H1 (cell line): ENCODE data around the gene SLITRK3. TPM values are rescaled to one million over a fixed set of nuclear protein-coding genes. Genes with fewer than 3 reads are reported as not detected.

Experiments
- CTCF ChIA-PET: fragments of 300-600 bp; sonication (Branson Sonifier 250); formaldehyde crosslinking; loops from one replicate; lab custom pipeline; 2021; ENCODE audit not compliant: partially characterized antibody; lab: Charles Lee
- POLR2A ChIA-PET: fragments of 300-600 bp; sonication (Branson Sonifier 250); formaldehyde crosslinking; loops from one replicate; lab custom pipeline; 2021; ENCODE audit warnings: inconsistent platforms; ENCODE audit not compliant: partially characterized antibody; lab: Charles Lee
- DNase-seq, 2 experiments: peaks; one replicate each; pipeline versions ENCODE4 v3.0.0 to v3.0.0-alpha.2; 2010 to 2022; ENCODE audit warnings: low spot score in 2 of 2, low read depth in 1 of 2, mixed read lengths in 1 of 2
- FAIRE-seq: peaks from 2 replicates; lab custom pipeline; 2011; peaks lifted over from hg19 to GRCh38; lab: Jason Lieb, UNC
- H2AFZ ChIP-seq: 2 replicates; pipeline ENCODE4 v1.8.1; 2012; ENCODE audit warnings: low read length, inconsistent platforms
- H2AK5ac ChIP-seq: 2 replicates; pipeline ENCODE4 v1.6.1; 2013; ENCODE audit warnings: low read depth, low read length
- H2BK120ac ChIP-seq: replicated peaks from 2 replicates; pipeline ENCODE3; 2013; ENCODE audit warnings: low read depth, low read length, inconsistent platforms
- H2BK12ac ChIP-seq: 2 replicates; pipeline ENCODE4 v1.6.1; 2013; ENCODE audit warnings: low read depth, low read length
- H2BK15ac ChIP-seq: 2 replicates; pipeline ENCODE4 v1.6.1; 2013; ENCODE audit warnings: low read length
- H2BK20ac ChIP-seq: 2 replicates; pipeline ENCODE4 v1.6.1; 2013; ENCODE audit warnings: low read length
- H2BK5ac ChIP-seq: 2 replicates; pipeline ENCODE4 v1.6.1; 2013; ENCODE audit warnings: low read depth, low read length
- H3K14ac ChIP-seq: 2 replicates; pipeline ENCODE4 v1.6.1; 2013; ENCODE audit warnings: inconsistent platforms; ENCODE audit not compliant: insufficient read length
- H3K18ac ChIP-seq: 2 replicates; pipeline ENCODE4 v1.6.1; 2013; ENCODE audit warnings: low read length; ENCODE audit errors: extremely low read depth
- H3K23ac ChIP-seq: 2 replicates; pipeline ENCODE4 v1.6.1; 2013; ENCODE audit warnings: inconsistent platforms; ENCODE audit not compliant: insufficient read length
- H3K23me2 ChIP-seq: 2 replicates; pipeline ENCODE4 v1.6.1; 2013; ENCODE audit warnings: low read depth, low read length
- H3K27ac ChIP-seq: 2 replicates; pipeline ENCODE4 v1.6.1; 2011; ENCODE audit warnings: low read depth, low read length, inconsistent platforms
- H3K27me3 ChIP-seq, 4 experiments: replicated peaks in 1 of 4; 1 replicate in 1 of 4; 2 replicates in 3 of 4; pipeline versions ENCODE4 v1.6.1 to v1.8.1; 2011 to 2013; ENCODE audit warnings: low read length in 3 of 4, mild to moderate bottlenecking in 3 of 4, inconsistent platforms in 2 of 4, mixed read lengths in 2 of 4, moderate library complexity in 1 of 4; ENCODE audit not compliant: control insufficient read depth in 3 of 4, insufficient read depth in 3 of 4; ENCODE audit errors: extremely low read depth in 1 of 4
- H3K36me3 ChIP-seq, 4 experiments: 2 replicates each; pipeline versions ENCODE4 v1.6.1 to v1.8.1; 2011 to 2013; ENCODE audit warnings: mild to moderate bottlenecking in 4 of 4, low read length in 3 of 4, moderate library complexity in 2 of 4, control low read depth in 1 of 4, inconsistent platforms in 1 of 4; ENCODE audit not compliant: insufficient read depth in 4 of 4, control insufficient read depth in 2 of 4
- H3K4ac ChIP-seq: replicated peaks from 2 replicates; pipeline ENCODE3; 2013; ENCODE audit warnings: low read length, low read depth, mixed read lengths, inconsistent platforms; ENCODE audit not compliant: insufficient read length
- H3K4me1 ChIP-seq, 4 experiments: replicated peaks in 1 of 4; 1 replicate in 1 of 4; 2 replicates in 3 of 4; pipeline versions ENCODE4 v1.6.1 to v1.8.1; 2011 to 2013; ENCODE audit warnings: low read length in 3 of 4, inconsistent platforms in 2 of 4, mixed read lengths in 1 of 4; ENCODE audit not compliant: insufficient read depth in 4 of 4, control insufficient read depth in 3 of 4
- H3K4me2 ChIP-seq, 2 experiments: 2 replicates each; pipeline versions ENCODE4 v1.6.1 to v1.8.1; 2011 to 2013; ENCODE audit warnings: low read depth in 2 of 2, low read length in 2 of 2, control low read depth in 1 of 2, inconsistent platforms in 1 of 2, mild to moderate bottlenecking in 1 of 2; ENCODE audit not compliant: insufficient read depth in 1 of 2
- H3K4me3 ChIP-seq, 4 experiments: fragments of 200-600, 300-600 bp in 1 of 4; sonication (generic), shearing (Covaris generic), sonication (Bioruptor Twin) in 1 of 4; 2 replicates each; pipeline versions ENCODE4 v1.5.1 to v1.8.1; 2011 to 2016; ENCODE audit warnings: low read length in 4 of 4, low read depth in 3 of 4, control low read depth in 2 of 4, inconsistent platforms in 2 of 4, mild to moderate bottlenecking in 2 of 4, mixed read lengths in 1 of 4, moderate library complexity in 1 of 4; ENCODE audit not compliant: insufficient read depth in 2 of 4; ENCODE audit errors: extremely low read depth in 1 of 4
- H3K56ac ChIP-seq: replicated peaks from 2 replicates; pipeline ENCODE3; 2013; ENCODE audit warnings: low read depth, mild to moderate bottlenecking, mixed read lengths, low read length, inconsistent platforms; ENCODE audit not compliant: insufficient read length
- H3K79me1 ChIP-seq: 2 replicates; pipeline ENCODE4 v1.6.1; 2013; ENCODE audit warnings: low read depth, low read length, control low read depth
- H3K79me2 ChIP-seq, 2 experiments: 2 replicates each; pipeline versions ENCODE4 v1.6.1 to v1.8.1; 2012 to 2013; ENCODE audit warnings: low read length in 2 of 2, mild to moderate bottlenecking in 2 of 2, inconsistent platforms in 1 of 2; ENCODE audit not compliant: insufficient read depth in 2 of 2, control insufficient read depth in 1 of 2
- H3K9ac ChIP-seq, 4 experiments: replicated peaks in 1 of 4; 1 replicate in 1 of 4; 2 replicates in 3 of 4; pipeline versions ENCODE4 v1.6.1 to v1.8.1; 2011 to 2013; ENCODE audit warnings: low read depth in 3 of 4, low read length in 3 of 4, control low read depth in 2 of 4, mild to moderate bottlenecking in 2 of 4, moderate library complexity in 2 of 4, inconsistent platforms in 1 of 4; ENCODE audit errors: extremely low read depth in 1 of 4
- H3K9me3 ChIP-seq, 2 experiments: 2 replicates each; pipeline versions ENCODE4 v1.6.1 to v1.8.1; 2012 to 2013; ENCODE audit warnings: mild to moderate bottlenecking in 2 of 2, moderate library complexity in 2 of 2, control low read depth in 1 of 2, inconsistent platforms in 1 of 2, low read depth in 1 of 2, low read length in 1 of 2, mixed read lengths in 1 of 2; ENCODE audit not compliant: insufficient read depth in 2 of 2
- H4K20me1 ChIP-seq, 2 experiments: replicated peaks in 1 of 2; 2 replicates each; pipeline versions ENCODE3 to v1.8.1; 2011 to 2013; ENCODE audit warnings: inconsistent platforms in 2 of 2, low read length in 2 of 2, mild to moderate bottlenecking in 1 of 2; ENCODE audit not compliant: insufficient read depth in 2 of 2, control insufficient read depth in 1 of 2
- H4K5ac ChIP-seq: 2 replicates; pipeline ENCODE4 v1.6.1; 2013; ENCODE audit warnings: low read length, low read depth, mixed read lengths, inconsistent platforms; ENCODE audit not compliant: insufficient read length
- H4K8ac ChIP-seq: 2 replicates; pipeline ENCODE4 v1.8.0; 2013; ENCODE audit warnings: mild to moderate bottlenecking, moderate library complexity, low read length, inconsistent platforms; ENCODE audit not compliant: insufficient read depth; ENCODE audit errors: extremely low read depth
- H4K91ac ChIP-seq: replicated peaks from 2 replicates; pipeline ENCODE3; 2013; ENCODE audit warnings: low read length, mixed read lengths, inconsistent platforms; ENCODE audit not compliant: insufficient read length
- ATF3 ChIP-seq: IDR thresholded peaks from 2 replicates; pipeline ENCODE4 v1.6.1; 2011; ENCODE audit warnings: low read depth, mild to moderate bottlenecking, low read length; ENCODE audit not compliant: insufficient read depth
- CBX5 ChIP-seq: fragments of 300-800, 300-1000 bp; sonication (generic); IDR thresholded peaks from 2 replicates; pipeline ENCODE4 v1.7.1; 2016; ENCODE audit warnings: antibody characterized with exemption, low read length, low read depth
- CEBPB ChIP-seq: IDR thresholded peaks from 2 replicates; pipeline ENCODE4 v1.6.1; 2012; ENCODE audit warnings: low read depth, low read length
- CHD1 ChIP-seq: IDR thresholded peaks from 2 replicates; pipeline ENCODE4 v1.6.1; 2012; ENCODE audit warnings: low read depth, low read length, improper control_type of control experiment
- CTBP2 ChIP-seq: IDR thresholded peaks from 2 replicates; pipeline ENCODE4 v1.7.0; 2011; ENCODE audit warnings: borderline replicate concordance, mild to moderate bottlenecking, moderate library complexity, mixed read lengths, low read length; ENCODE audit not compliant: insufficient read depth, insufficient read length
- JUN ChIP-seq: IDR thresholded peaks from 2 replicates; pipeline ENCODE4 v1.6.1; 2011; ENCODE audit warnings: low read depth, mild to moderate bottlenecking, improper control_type of control experiment, low read length
- NRF1 ChIP-seq: IDR thresholded peaks from 2 replicates; pipeline ENCODE4 v1.6.1; 2011; ENCODE audit warnings: mild to moderate bottlenecking, low read depth, low read length, improper control_type of control experiment
- POLR2AphosphoS5 ChIP-seq: IDR thresholded peaks from 2 replicates; pipeline ENCODE4 v1.6.1; 2011; ENCODE audit warnings: low read depth, low read length
- RAD21 ChIP-seq, 2 experiments: IDR thresholded peaks in 1 of 2; conservative IDR thresholded peaks in 1 of 2; 2 replicates each; pipeline ENCODE4 v1.6.1; 2011; ENCODE audit warnings: low read depth in 2 of 2, low read length in 2 of 2, improper control_type of control experiment in 1 of 2, inconsistent platforms in 1 of 2, mild to moderate bottlenecking in 1 of 2, moderate library complexity in 1 of 2
- RBBP5 ChIP-seq: IDR thresholded peaks from 2 replicates; pipeline ENCODE4 v1.7.1; 2012; ENCODE audit warnings: low read depth, mild to moderate bottlenecking, inconsistent platforms, low read length, moderate library complexity, borderline replicate concordance
- RFX5 ChIP-seq: IDR thresholded peaks from 2 replicates; pipeline ENCODE4 v1.6.1; 2011; ENCODE audit warnings: low read depth, low read length, improper control_type of control experiment, borderline replicate concordance
- SIX5 ChIP-seq: IDR thresholded peaks from 2 replicates; pipeline ENCODE4 v1.6.1; 2011; ENCODE audit warnings: mild to moderate bottlenecking, low read depth, low read length
- TAF7 ChIP-seq: optimal IDR thresholded peaks from 2 replicates; pipeline ENCODE3; 2011; ENCODE audit warnings: low read depth, mild to moderate bottlenecking, inconsistent platforms, low read length, moderate library complexity, borderline replicate concordance
- TEAD4 ChIP-seq: IDR thresholded peaks from 2 replicates; pipeline ENCODE4 v1.6.1; 2012; ENCODE audit warnings: low read depth, low read length, inconsistent platforms, mixed read lengths
- WGBS, 2 experiments: shearing (Covaris generic) in 1 of 2; methylation state at CpG; one replicate each; pipeline versions ENCODE4 v1.1.6 to v1.1.7; 2013 to 2015; ENCODE audit warnings: low lambda C conversion rate in 2 of 2, mixed read lengths in 2 of 2, inconsistent platforms in 1 of 2, low coverage in 1 of 2, missing lambda C conversion rate in 1 of 2; ENCODE audit not compliant: insufficient replicate concordance in 2 of 2, insufficient coverage in 1 of 2, insufficient read length in 1 of 2; ENCODE audit errors: extremely low coverage in 1 of 2, missing lambda C conversion rate in 1 of 2; 5-methylcytosine and 5-hydroxymethylcytosine counted together
- polyA plus RNA-seq, 7 experiments: library from polyadenylated mRNA; depleted of rRNA in 3 of 7; stranded (reverse) in 5 of 7; unstranded in 2 of 7; fragments of >200 nt in 5 of 7; fragments of 200-250 nt in 2 of 7; gene quantifications; 1 replicate in 5 of 7; 2 replicates in 1 of 7; 4 replicates in 1 of 7; pipeline versions ENCODE4 v1.2.1 to v1.2.3, GENCODE V29; 2011 to 2013; ENCODE audit warnings: missing spikeins in 2 of 7, mixed read lengths in 2 of 7
- total RNA-seq: library from RNA; stranded (reverse); fragmentation: NEBNext Ultra II Directional; extraction: Animal tissue kit (Norgen Biotek cat#: 25700); gene quantifications from 2 replicates; pipeline ENCODE4 v1.2.1, GENCODE V29; 2021

The SLITRK3 gene
- total and polyA plus RNA-seq, 2 of the 8 experiments (the other 6 are each of a cell fraction or from before 2014, with no cell fraction given), result 0.71 to 3.4 TPM

- Histone ChIP-seq H3K27me3 (peaks cover 0 to 5% (median 0%) of the 10 kb centered on the region in 4 experiments; a peak in 1 of 7 replicates), H3K4me2 (no peak overlapping the region), H3K79me1 (no peaks in the 10 kb centered on the region), H3K9ac (no peak overlapping the region), H3K79me2 (no peaks in the 10 kb centered on the region), H2AFZ (0 out of 2 replicates have a peak overlapping the region, but pooled peaks have one; percentile 87), H3K14ac (no peak overlapping the region), H3K9me3 (no peaks in the 10 kb centered on the region), H4K5ac (no peak overlapping the region), H3K27ac (no peak overlapping the region), H2BK12ac (no peak overlapping the region), H3K4me3 (no peak overlapping the region), H4K91ac (no peak overlapping the region), H3K23ac (no peak overlapping the region), H3K4ac (no peak overlapping the region), H4K8ac (no peak overlapping the region), H3K36me3 (no peaks in the 10 kb centered on the region), H3K18ac (no peak overlapping the region), H2BK15ac (no peak overlapping the region), H2BK20ac (no peak overlapping the region), H3K56ac (no peak overlapping the region), H3K4me1 (no peaks in the 10 kb centered on the region), H2AK5ac (no peak overlapping the region), H2BK120ac (no peak overlapping the region), H2BK5ac (no peak overlapping the region), H3K23me2 (no peaks in the 10 kb centered on the region), H4K20me1 (no peaks in the 10 kb centered on the region)
- WGBS, 2 experiments, result 88% methylated on average over 4 of the region's 4 CpGs; no CpG with 5 or more reads in 1 of the 2 experiments
- DNase-seq (no peak), FAIRE-seq (no peak)
- CTCF ChIA-PET, result interaction anchor here (1.0 to 1.8 kb wide), 4 partner anchors 10 to 55 kb away, joined by 3 to 5 read pairs (median 4); no protein-coding TSS in a partner anchor
- POLR2A ChIA-PET, result no interaction called here
- no peak for TF ChIP-seq RAD21 (IDR thresholded peaks at IDR 0.05 in 1 of 2, conservative IDR thresholded peaks at IDR 0.05 in 1 of 2; ENCODE audit: low read depth in 2 of 2, low read length in 2 of 2)
- TF ChIP-seq NRF1, result no peak
- no peak for TF ChIP-seq TEAD4
- TF ChIP-seq CTBP2, result no peak
- no peak for TF ChIP-seq JUN
- TF ChIP-seq POLR2AphosphoS5, result no peak
- TF ChIP-seq RBBP5, result no peak
- no peak for TF ChIP-seq CBX5
- TF ChIP-seq ATF3, result no peak
- no peak for TF ChIP-seq RFX5
- TF ChIP-seq CEBPB, result no peak
- no peak for TF ChIP-seq SIX5
- TF ChIP-seq TAF7, result no peak
- no peak for TF ChIP-seq CHD1
Measured at GRCh38 chr3:165211721-165212120, 15.5 kb upstream of the SLITRK3 start.
